ENCODE measurements around the gene CDKN3.

GRCh38 chr14:54423991-54424390 lies 27.2 kb downstream of the CDKN3 start:
- no peak for TF ChIP-seq POLR2A (IDR thresholded peaks at IDR 0.05)
- no peak for TF ChIP-seq CTCF (IDR thresholded peaks at IDR 0.05)
- no peak for TF ChIP-seq POLR2AphosphoS5 (IDR thresholded peaks at IDR 0.05; ENCODE audit: insufficient read depth in 1 of 2, low read depth in 1 of 2)

All from vagina (tissue), 2 donors.